ENCODE data around the gene BABAM2. TPM values are rescaled to one million over a fixed set of nuclear protein-coding genes. Genes with fewer than 3 reads are reported as not detected.

The BABAM2 gene
- total RNA-seq, 4 donors from 2014 or later, result 23.7 to 41.1 (median 27.9) TPM

DNA sequence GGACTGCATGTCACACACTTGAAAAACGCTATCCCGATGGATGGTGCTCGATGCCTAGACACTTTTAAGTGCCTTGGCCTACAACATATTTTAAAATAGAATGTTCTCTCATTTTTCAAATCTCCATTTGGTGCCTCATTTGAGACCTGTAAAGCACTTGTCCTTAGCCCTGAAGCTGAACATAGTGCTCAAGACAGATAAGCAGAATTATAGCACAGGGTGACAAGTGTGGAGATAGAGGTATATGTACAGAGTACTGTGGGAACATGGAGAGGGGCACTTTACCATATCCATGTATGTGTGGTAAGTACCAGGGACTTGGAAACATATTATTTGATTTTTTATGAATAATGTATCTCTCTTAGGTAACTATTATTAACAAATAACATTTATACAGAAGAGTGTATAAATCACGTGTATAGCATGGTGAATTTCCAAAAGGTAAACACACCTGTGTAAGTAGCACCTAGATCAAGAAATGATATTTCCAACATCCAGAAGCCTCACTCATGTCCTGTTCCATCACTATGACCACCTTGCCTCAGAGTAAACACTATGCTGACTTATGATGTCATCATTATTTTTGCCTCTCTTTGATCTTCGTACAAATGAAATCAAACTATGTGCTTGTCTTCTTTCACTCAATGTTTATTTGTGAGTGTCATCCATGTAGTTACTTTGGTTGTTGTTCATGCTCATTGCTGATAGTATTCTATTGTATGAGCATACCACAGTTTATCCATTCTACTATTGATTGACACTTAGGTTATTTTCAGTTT is 103.6 kb downstream of the BABAM2 start:
- no peak for DNase-seq (ENCODE audit: low spot score in 2 of 2)
- Histone ChIP-seq H3K4me3 (no peak overlapping the region), H3K36me3 (no peaks in the 10 kb centered on the region), H3K27ac (no peak overlapping the region), H3K9me3 (no peaks in the 10 kb centered on the region), H3K4me1 (peaks cover 7% of the 10 kb centered on the region), H3K27me3 (no peaks in the 10 kb centered on the region)
- TF ChIP-seq, protein P1, sequence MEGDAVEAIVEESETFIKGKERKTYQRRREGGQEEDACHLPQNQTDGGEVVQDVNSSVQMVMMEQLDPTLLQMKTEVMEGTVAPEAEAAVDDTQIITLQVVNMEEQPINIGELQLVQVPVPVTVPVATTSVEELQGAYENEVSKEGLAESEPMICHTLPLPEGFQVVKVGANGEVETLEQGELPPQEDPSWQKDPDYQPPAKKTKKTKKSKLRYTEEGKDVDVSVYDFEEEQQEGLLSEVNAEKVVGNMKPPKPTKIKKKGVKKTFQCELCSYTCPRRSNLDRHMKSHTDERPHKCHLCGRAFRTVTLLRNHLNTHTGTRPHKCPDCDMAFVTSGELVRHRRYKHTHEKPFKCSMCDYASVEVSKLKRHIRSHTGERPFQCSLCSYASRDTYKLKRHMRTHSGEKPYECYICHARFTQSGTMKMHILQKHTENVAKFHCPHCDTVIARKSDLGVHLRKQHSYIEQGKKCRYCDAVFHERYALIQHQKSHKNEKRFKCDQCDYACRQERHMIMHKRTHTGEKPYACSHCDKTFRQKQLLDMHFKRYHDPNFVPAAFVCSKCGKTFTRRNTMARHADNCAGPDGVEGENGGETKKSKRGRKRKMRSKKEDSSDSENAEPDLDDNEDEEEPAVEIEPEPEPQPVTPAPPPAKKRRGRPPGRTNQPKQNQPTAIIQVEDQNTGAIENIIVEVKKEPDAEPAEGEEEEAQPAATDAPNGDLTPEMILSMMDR (IDR thresholded peaks at IDR 0.05), result no peak
- TF ChIP-seq EP300 (IDR thresholded peaks at IDR 0.05), result no peak
- no peak for TF ChIP-seq POLR2A (IDR thresholded peaks at IDR 0.05)
- TF ChIP-seq POLR2AphosphoS5 (IDR thresholded peaks at IDR 0.05), result no peak
- 91% methylated on average over 5 of the region's 5 CpGs for WGBS

DNA sequence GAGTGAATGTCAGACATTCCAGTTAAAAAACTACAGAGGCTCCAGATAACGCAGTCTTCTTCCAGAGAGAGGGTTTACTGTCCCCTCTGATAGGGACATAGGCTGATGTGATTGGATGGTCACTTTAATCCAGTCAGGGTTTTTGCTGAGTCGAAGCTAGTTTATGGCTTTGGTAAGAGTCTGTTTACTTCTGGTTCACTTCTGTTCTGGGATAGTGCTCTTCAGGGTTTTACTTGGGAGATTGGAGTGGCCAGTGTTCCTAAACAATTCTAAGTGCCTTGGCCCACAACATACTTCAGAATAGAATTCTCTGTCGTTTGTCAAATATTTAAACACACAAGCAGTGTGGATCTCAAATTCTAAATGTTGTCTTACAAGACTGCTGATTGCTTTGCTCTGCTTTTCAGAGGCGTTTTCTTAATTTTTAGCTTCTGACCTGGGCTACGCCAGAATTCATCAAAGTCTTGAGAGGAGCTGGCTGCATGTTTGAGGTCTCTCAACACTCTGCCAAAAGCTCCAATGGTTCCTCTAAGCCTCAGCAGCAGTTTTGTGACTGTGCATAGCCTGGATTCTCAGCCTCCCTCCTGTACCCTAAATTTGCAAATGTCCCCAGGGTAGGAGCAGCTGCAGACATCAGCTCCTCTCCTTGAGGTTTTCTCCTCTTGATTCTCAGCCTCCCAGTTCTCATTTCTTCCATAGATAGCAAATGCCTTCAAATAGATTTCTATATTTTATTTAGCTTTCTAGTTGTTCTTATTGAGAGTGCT is 105.8 kb downstream of the BABAM2 start:
- no peak overlapping the region for H3K27ac ChIP-seq
- DNase-seq (ENCODE audit: low spot score in 2 of 2), result no peak
- H3K27me3 ChIP-seq, result no peaks in the 10 kb centered on the region
- TF ChIP-seq POLR2AphosphoS5 (IDR thresholded peaks at IDR 0.05) (no peak), EP300 (IDR thresholded peaks at IDR 0.05) (no peak), POLR2A (IDR thresholded peaks at IDR 0.05) (no peak)
- TF ChIP-seq, protein P1 (IDR thresholded peaks at IDR 0.05), result no peak
- peaks cover 7% of the 10 kb centered on the region for H3K4me1 ChIP-seq
- no peaks in the 10 kb centered on the region for H3K36me3 ChIP-seq
- no peak overlapping the region for H3K4me3 ChIP-seq
- WGBS, result 89% methylated on average over 5 of the region's 5 CpGs
- H3K9me3 ChIP-seq, result no peaks in the 10 kb centered on the region

DNA sequence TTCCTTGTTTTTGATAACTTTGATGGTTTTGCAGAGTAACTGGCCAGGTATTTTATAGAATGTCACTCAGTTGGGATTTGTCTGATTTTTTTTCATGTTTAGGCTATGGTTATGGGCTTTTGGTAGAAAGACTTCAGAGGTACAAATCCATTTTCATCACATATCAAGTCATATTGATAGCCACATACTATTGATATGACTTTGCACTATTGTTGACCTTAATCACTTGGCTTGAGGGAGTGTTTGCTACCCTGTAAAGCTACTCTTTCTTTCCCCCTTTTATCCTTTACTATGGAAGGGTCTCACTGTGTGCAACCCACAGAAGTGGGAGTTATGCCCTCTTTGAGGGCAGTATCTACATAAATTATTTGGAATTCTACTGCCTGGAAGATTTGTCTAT is 109.8 kb downstream of the BABAM2 start:
- Histone ChIP-seq H3K27ac (no peak overlapping the region), H3K4me3 (no peak overlapping the region), H3K27me3 (no peaks in the 10 kb centered on the region), H3K9me3 (no peaks in the 10 kb centered on the region), H3K4me1 (no peaks in the 10 kb centered on the region), H3K36me3 (no peaks in the 10 kb centered on the region)
- DNase-seq (ENCODE audit: low spot score in 2 of 2), result no peak
- TF ChIP-seq, protein P1 (IDR thresholded peaks at IDR 0.05), result no peak
- TF ChIP-seq POLR2AphosphoS5 (IDR thresholded peaks at IDR 0.05), result no peak
- no peak for TF ChIP-seq EP300 (IDR thresholded peaks at IDR 0.05)
- no peak for TF ChIP-seq POLR2A (IDR thresholded peaks at IDR 0.05)

DNA sequence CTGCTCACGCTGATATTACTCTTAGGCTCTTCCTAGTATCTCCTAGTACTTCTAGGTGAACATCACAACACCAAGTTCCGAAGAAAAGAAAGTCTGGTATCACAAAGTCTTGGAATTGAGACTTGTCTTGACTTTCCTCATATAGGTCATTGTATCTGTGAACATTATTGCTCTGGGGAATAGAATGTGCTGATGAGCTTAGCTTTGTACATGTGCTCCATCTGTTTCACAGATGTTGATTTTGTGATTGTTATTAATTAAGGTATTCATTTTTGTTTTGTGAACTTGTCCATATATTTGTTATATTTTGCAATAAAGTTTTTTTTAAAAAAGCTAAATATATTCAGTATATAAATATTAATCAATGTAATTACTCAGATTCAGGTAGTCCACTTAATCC is 111.7 kb downstream of the BABAM2 start:
- no peaks in the 10 kb centered on the region for H3K36me3 ChIP-seq
- WGBS, result 94% methylated on average over 2 of the region's 2 CpGs
- DNase-seq (ENCODE audit: low spot score in 2 of 2), result no peak
- no peak for TF ChIP-seq EP300 (IDR thresholded peaks at IDR 0.05)
- TF ChIP-seq POLR2A (IDR thresholded peaks at IDR 0.05), result no peak
- TF ChIP-seq POLR2AphosphoS5 (IDR thresholded peaks at IDR 0.05), result no peak
- TF ChIP-seq, protein P1 (IDR thresholded peaks at IDR 0.05), result no peak
- no peaks in the 10 kb centered on the region for H3K27me3 ChIP-seq
- H3K27ac ChIP-seq, result no peak overlapping the region
- H3K4me1 ChIP-seq, result no peaks in the 10 kb centered on the region
- H3K9me3 ChIP-seq, result no peaks in the 10 kb centered on the region
- H3K4me3 ChIP-seq, result no peak overlapping the region

DNA sequence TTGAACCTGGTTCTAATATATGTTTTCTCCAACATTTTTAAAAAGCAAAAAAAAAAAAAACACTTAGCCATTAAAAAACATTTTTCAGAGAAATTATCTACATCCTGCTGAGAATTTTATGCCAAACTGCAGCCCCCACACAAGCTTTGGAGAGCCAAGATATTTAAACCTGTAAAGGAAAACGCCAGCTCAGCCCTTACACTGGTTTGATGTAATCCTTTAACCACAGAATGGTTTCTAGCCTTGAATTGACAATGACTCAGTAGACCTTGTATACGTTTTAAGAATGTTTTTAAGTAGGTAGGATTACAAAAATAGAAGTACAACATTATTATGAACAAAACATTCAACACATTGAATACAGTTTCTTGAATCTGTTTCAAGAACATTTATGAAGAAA is 113.6 kb downstream of the BABAM2 start:
- Histone ChIP-seq H3K4me3 (no peak overlapping the region), H3K9me3 (no peaks in the 10 kb centered on the region), H3K27me3 (no peaks in the 10 kb centered on the region), H3K4me1 (no peaks in the 10 kb centered on the region), H3K27ac (no peak overlapping the region), H3K36me3 (no peaks in the 10 kb centered on the region)
- 57% methylated on average over 2 of the region's 2 CpGs for WGBS
- TF ChIP-seq EP300 (IDR thresholded peaks at IDR 0.05), result no peak
- TF ChIP-seq POLR2AphosphoS5 (IDR thresholded peaks at IDR 0.05), result no peak
- TF ChIP-seq, protein P1 (IDR thresholded peaks at IDR 0.05), result no peak
- TF ChIP-seq POLR2A (IDR thresholded peaks at IDR 0.05), result no peak
- no peak for DNase-seq (ENCODE audit: low spot score in 2 of 2)
